ENCODE measurements around the gene CPSF7. TPM values are rescaled to one million over a fixed set of nuclear protein-coding genes. Genes with fewer than 3 reads are reported as not detected.

CPSF7 gene, protein sequence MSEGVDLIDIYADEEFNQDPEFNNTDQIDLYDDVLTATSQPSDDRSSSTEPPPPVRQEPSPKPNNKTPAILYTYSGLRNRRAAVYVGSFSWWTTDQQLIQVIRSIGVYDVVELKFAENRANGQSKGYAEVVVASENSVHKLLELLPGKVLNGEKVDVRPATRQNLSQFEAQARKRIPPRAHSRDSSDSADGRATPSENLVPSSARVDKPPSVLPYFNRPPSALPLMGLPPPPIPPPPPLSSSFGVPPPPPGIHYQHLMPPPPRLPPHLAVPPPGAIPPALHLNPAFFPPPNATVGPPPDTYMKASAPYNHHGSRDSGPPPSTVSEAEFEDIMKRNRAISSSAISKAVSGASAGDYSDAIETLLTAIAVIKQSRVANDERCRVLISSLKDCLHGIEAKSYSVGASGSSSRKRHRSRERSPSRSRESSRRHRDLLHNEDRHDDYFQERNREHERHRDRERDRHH
- total RNA-seq (2021; ENCODE audit: unreplicated experiment) = 96.1 TPM
- polyA plus RNA-seq (2012; ENCODE audit: insufficient read length) = 63.2 TPM
- percentile 96 among the genes with signal in this experiment for Bru-seq, nascent RNA
- percentile 96 among the genes with signal in this experiment for BruChase-seq, experiment 1, labeled RNA remaining after a 2-hour chase
- percentile 93 among the genes with signal in this experiment for BruChase-seq, experiment 2, labeled RNA remaining after a 6-hour chase
- long read RNA-seq, partial matches to known transcripts = 13 of 45 reads
- long read RNA-seq, other reads (novel, unspliced or antisense) = 30 of 45 reads

- intact Hi-C loops (cut with micrococcal nuclease; ENCODE audit: unreplicated experiment) (no loop called here), in situ Hi-C loops (cut with HindIII; ENCODE audit: low pct_unique_long_range_greater_than_20kb, low sequenced_read_pairs) (no loop called here)
- Histone ChIP-seq H3K4me3 (ENCODE audit: low read depth in 2 of 2, low read length in 2 of 2) (peak within 1 kb of the TSS; percentile 98 to 100), H3K4me1 (ENCODE audit: control insufficient read depth, insufficient read depth, low read length) (peaks cover 8% of the 10 kb centered on the region), H3K27ac (ENCODE audit: low read length) (peak within 1 kb of the TSS; percentile 99), H3K27me3 (ENCODE audit: control insufficient read depth, insufficient read depth, low read length) (no peaks in the 10 kb centered on the region), H3K9me3 (ENCODE audit: control insufficient read depth, insufficient read depth, low read depth, low read length) (no peaks in the 10 kb centered on the region), H3K36me3 (ENCODE audit: control insufficient read depth, insufficient read depth, low read length) (peaks cover 33% of the 10 kb centered on the region)
- POLR2A ChIA-PET = interaction anchor here (0.6 to 1.0 kb wide), 4 partner anchors 43 to 167 kb away, joined by 3 to 16 read pairs (median 5); no protein-coding TSS in a partner anchor
- TF ChIP-seq, protein P1, sequence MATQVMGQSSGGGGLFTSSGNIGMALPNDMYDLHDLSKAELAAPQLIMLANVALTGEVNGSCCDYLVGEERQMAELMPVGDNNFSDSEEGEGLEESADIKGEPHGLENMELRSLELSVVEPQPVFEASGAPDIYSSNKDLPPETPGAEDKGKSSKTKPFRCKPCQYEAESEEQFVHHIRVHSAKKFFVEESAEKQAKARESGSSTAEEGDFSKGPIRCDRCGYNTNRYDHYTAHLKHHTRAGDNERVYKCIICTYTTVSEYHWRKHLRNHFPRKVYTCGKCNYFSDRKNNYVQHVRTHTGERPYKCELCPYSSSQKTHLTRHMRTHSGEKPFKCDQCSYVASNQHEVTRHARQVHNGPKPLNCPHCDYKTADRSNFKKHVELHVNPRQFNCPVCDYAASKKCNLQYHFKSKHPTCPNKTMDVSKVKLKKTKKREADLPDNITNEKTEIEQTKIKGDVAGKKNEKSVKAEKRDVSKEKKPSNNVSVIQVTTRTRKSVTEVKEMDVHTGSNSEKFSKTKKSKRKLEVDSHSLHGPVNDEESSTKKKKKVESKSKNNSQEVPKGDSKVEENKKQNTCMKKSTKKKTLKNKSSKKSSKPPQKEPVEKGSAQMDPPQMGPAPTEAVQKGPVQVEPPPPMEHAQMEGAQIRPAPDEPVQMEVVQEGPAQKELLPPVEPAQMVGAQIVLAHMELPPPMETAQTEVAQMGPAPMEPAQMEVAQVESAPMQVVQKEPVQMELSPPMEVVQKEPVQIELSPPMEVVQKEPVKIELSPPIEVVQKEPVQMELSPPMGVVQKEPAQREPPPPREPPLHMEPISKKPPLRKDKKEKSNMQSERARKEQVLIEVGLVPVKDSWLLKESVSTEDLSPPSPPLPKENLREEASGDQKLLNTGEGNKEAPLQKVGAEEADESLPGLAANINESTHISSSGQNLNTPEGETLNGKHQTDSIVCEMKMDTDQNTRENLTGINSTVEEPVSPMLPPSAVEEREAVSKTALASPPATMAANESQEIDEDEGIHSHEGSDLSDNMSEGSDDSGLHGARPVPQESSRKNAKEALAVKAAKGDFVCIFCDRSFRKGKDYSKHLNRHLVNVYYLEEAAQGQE (IDR thresholded peaks at IDR 0.05; ENCODE audit: insufficient read depth in 1 of 2, low read depth in 2 of 2, low read length in 1 of 2) = peak in 1 of 2 experiments; percentile 19; a peak in 1 of 4 replicates
- no peak for TF ChIP-seq CTCF (IDR thresholded peaks at IDR 0.05)
- peak; percentile 77 for TF ChIP-seq SIN3A (IDR thresholded peaks at IDR 0.05; ENCODE audit: borderline replicate concordance, insufficient read depth, low read depth, low read length)
- no peak; the same call in 1 of the 2 replicates for TF ChIP-seq TCF7L2 (IDR thresholded peaks at IDR 0.05; ENCODE audit: low read depth, low read length)
- TF ChIP-seq POLR2AphosphoS5 (IDR thresholded peaks at IDR 0.05; ENCODE audit: low read depth, low read length) = peak; percentile 84
- CTCF ChIA-PET = no interaction called here
- ATAC-seq (peak; percentile 97), DNase-seq (ENCODE audit: low read depth, low spot score) (peak; percentile 48)
- BruUV-seq (replicated peaks) = TSS peak; percentile 94
Observed at GRCh38 chr11:61429691-61430582, at the start of gene CPSF7, which contains the start of gene SDHAF2. Gene CPSF7 (minus strand): TSS chr11:61429975. CDS start chr11:61429235, 740 bp downstream. Gene SDHAF2 (plus strand): TSS chr11:61430124. CDS start chr11:61430147, 23 bp downstream.

DNA sequence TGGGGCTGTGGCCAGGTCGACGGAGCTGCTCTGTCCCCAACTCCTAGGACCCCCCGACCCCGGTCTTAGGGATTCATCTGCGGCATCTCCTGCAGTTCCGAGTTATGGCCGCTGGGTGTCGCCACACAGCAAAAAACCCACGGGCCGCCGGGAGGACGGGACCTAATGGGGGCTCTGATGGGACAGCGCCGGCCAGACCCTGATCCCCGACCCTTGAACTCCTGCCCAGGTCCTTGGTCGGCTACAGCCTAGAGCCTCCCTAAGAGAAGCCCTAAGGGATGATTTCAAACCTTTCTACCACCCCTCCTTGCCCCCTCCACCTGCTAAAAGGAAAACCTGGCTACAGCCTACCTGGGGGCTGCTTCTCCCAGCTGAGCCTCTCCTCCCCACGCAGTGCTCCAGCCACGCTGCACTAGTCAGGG is 48.0 kb upstream of the CPSF7 start:
- H3K4me1 ChIP-seq (ENCODE audit: control insufficient read depth, insufficient read depth, low read length) = peaks cover 3% of the 10 kb centered on the region; the same call in 1 of the 2 replicates
- no peak overlapping the region for H3K4me3 ChIP-seq (ENCODE audit: low read depth in 2 of 2, low read length in 2 of 2)
- BruUV-seq (replicated peaks) = no TSS peak
- TF ChIP-seq TCF7L2 (IDR thresholded peaks at IDR 0.05; ENCODE audit: low read depth, low read length) = no peak
- peak; percentile 96 for TF ChIP-seq CTCF (IDR thresholded peaks at IDR 0.05)
- no peak for TF ChIP-seq POLR2AphosphoS5 (IDR thresholded peaks at IDR 0.05; ENCODE audit: low read depth, low read length)
- TF ChIP-seq, protein P1 (IDR thresholded peaks at IDR 0.05; ENCODE audit: insufficient read depth in 1 of 2, low read depth in 2 of 2, low read length in 1 of 2) = no peak
- ATAC-seq = peak; percentile 37; the same call in 1 of the 2 replicates
- ChIA-PET CTCF (interaction anchor here (0.6 to 2.9 kb wide), 4 partner anchors 37 to 160 kb away, joined by 3 to 31 read pairs (median 3); no protein-coding TSS in a partner anchor), POLR2A (no interaction called here)
- no peaks in the 10 kb centered on the region for H3K27me3 ChIP-seq (ENCODE audit: control insufficient read depth, insufficient read depth, low read length)
- no peak overlapping the region for H3K27ac ChIP-seq (ENCODE audit: low read length)
- intact Hi-C loops (cut with micrococcal nuclease; ENCODE audit: unreplicated experiment) = loop anchor here (1.0 to 5.0 kb wide), 2 partner anchors 39 to 150 kb away; no protein-coding TSS in a partner anchor
- H3K9me3 ChIP-seq (ENCODE audit: control insufficient read depth, insufficient read depth, low read depth, low read length) = no peaks in the 10 kb centered on the region
- no peaks in the 10 kb centered on the region for H3K36me3 ChIP-seq (ENCODE audit: control insufficient read depth, insufficient read depth, low read length)
- in situ Hi-C loops (cut with HindIII; ENCODE audit: low pct_unique_long_range_greater_than_20kb, low sequenced_read_pairs) = no loop called here
- no peak for DNase-seq (ENCODE audit: low read depth, low spot score)
